22Rv1 (cell line): Measurements from ENCODE around the gene C3orf49.

ENCODE experiments used
- H3K27ac ChIP-seq: fragments of 450-650 bp; 2 replicates; pipeline ENCODE4 v1.5.1; 2017
- CTCF ChIP-seq: fragments of 450-650 bp; IDR thresholded peaks from 2 replicates; pipeline ENCODE4 v1.5.1; 2017; ENCODE audit warnings: mild to moderate bottlenecking
- ZFX ChIP-seq: fragments of 450-650 bp; IDR thresholded peaks from 2 replicates; pipeline ENCODE4 v1.6.1; 2017; ENCODE audit warnings: antibody characterized with exemption, borderline replicate concordance

Gene C3orf49

GRCh38 chr3:63819151-63819398 is at the start of gene C3orf49:
Gene C3orf49 (plus strand): TSS chr3:63819299. CDS start chr3:63819472, 173 bp downstream.
- H3K27ac ChIP-seq, result no peak within 1 kb of the TSS
- TF ChIP-seq CTCF (no peak), ZFX (no peak)

DNA sequence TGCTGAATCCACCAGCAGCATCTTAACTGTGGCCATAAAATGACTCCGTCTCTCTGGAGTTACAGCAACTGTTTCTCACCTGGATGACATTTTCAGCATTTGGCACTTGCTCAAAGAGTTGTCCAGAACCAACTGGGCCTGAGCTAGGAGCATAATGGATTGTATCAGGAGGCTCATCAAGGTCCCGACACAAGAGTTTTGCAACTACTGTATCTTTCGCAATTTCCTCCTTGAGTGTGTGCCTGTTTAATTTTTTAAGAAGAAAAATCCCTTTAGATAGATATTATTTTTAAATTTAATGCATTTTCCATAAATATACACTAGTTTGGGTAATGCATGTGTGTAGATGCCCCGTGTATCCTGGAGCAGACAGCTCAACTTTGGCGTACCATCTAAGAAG is 44.3 kb upstream of the C3orf49 start:
- H3K27ac ChIP-seq, result no peak overlapping the region
- TF ChIP-seq CTCF, result no peak
- no peak for TF ChIP-seq ZFX

DNA sequence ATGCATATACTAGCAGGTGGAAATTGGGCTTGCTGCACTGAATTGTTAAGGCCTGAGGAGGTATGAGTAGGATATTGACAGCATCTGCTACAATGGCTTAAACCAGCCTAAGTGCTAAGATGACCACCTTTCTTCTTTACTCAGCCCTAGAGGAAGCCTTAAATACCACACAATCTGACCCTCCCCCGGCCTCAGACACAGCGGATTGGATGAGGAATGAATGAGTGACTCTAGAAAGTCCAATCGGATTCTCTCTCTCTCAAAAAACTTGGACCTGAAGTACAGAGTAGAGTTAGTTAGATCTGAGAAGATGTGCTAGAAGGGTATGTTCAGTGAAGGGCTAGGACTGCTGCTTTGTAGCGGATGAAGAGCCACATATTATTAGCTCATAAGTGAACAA is 39.9 kb upstream of the C3orf49 start:
- H3K27ac ChIP-seq, result no peak overlapping the region
- no peak for TF ChIP-seq CTCF
- TF ChIP-seq ZFX, result no peak

GRCh38 chr3:63791974-63792373 is 27.1 kb upstream of the C3orf49 start:
- TF ChIP-seq ZFX, result no peak
- peak; percentile 22 for TF ChIP-seq CTCF
- no peak overlapping the region for H3K27ac ChIP-seq

- H3K27ac ChIP-seq, result no peak overlapping the region
- TF ChIP-seq CTCF (no peak), ZFX (no peak)
These were observed 23.7 kb upstream of the C3orf49 start for GRCh38 chr3:63795438-63795837.

DNA sequence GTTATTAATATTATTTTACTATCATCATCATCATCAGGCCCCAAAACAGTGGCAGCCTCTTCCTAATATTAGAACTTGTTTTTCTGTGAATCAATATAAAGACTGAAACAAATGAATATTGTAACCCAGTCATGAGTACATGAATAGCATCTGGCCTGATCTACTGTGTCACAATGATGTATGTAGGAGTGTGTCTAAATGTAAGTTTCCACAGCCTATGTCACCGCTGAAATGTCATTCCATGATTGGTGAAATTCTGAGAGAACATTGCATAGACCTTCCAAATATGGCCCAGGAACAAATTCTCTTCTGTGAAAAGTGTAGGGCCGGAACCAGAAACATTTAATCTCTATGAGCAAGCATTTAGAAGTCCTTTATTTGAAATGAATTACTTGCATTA is 20.6 kb upstream of the C3orf49 start:
- TF ChIP-seq CTCF (no peak), ZFX (no peak)
- no peak overlapping the region for H3K27ac ChIP-seq

DNA sequence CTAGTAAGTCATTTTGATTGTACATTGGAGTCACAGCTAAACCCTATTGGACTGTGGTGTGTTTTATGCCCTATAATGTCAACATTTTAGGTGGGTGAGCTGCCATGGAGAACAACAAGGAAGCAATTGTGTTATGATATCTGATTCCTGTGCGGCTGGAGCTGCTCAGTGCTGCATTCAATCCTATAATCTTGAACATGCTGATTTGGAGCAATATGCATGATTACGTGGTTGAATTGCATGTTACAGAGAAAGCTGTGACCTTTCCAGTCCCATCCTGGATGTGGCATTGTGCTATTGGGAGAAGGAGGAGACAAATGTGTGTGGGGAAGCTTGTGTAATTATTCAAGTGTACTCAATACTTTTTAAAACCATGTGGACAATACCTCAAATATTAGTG is 20.1 kb upstream of the C3orf49 start:
- H3K27ac ChIP-seq, result no peak overlapping the region
- TF ChIP-seq CTCF (no peak), ZFX (no peak)
